ENCODE measurements around the gene CCDC91. TPM values are rescaled to one million over a fixed set of nuclear protein-coding genes. Genes with fewer than 3 reads are reported as not detected.

Gene CCDC91
- total and polyA plus RNA-seq, 2 of the 4 experiments (the other 2 are of a cell fraction): 8.6 to 14.7 TPM

DNA sequence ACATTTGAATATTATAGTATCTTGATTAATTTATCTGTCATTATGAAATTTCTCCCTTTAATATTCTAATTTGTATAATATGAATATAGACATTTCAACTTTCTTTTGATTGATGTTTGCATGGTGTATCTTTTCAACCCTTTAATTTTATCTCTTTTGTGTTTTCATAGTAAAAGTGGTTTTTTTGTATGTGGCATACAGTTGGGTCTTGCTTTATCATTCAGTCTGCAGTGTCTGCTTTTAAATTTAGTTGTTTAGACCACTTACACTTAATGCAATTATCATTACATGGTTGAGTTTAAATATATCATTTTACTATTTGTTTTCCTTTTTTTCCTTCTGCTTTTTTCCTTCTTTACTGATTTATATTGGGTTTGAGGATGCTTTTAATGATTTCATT is 29.6 kb downstream of the CCDC91 start:
- Histone ChIP-seq H4K8ac (ENCODE audit: low read depth in 2 of 2, low read length in 2 of 2) (no peak overlapping the region), H3K9me3 (ENCODE audit: control insufficient read depth, insufficient read depth, low read length) (0 out of 2 replicates have a peak, but pooled peaks cover 1% of the 10 kb centered on the region), H2BK15ac (ENCODE audit: low read depth, low read length) (no peak overlapping the region), H3K56ac (ENCODE audit: extremely low read depth, insufficient read depth, low read length) (no peak overlapping the region), H3K27me3 (ENCODE audit: control insufficient read depth, insufficient read depth, low read length) (no peaks in the 10 kb centered on the region), H3K27ac (ENCODE audit: insufficient read depth, low read length) (no peak overlapping the region), H2AK9ac (replicated peaks; ENCODE audit: low read depth, low read length, poor library complexity) (no peak overlapping the region), H3K4me1 (ENCODE audit: control insufficient read depth, insufficient read depth, low read length) (no peaks in the 10 kb centered on the region), H2BK5ac (ENCODE audit: low read depth, low read length, poor library complexity, severe bottlenecking) (no peak overlapping the region), H3K4me2 (ENCODE audit: low read depth, low read length) (no peak overlapping the region), H3K14ac (replicated peaks; ENCODE audit: low read depth, low read length) (no peak overlapping the region), H3K4me3 (ENCODE audit: insufficient read depth, low read depth, low read length) (no peak overlapping the region), H2BK120ac (ENCODE audit: low read depth, low read length) (no peak overlapping the region), H3K23ac (ENCODE audit: low read depth, low read length) (no peak overlapping the region), H3K4ac (ENCODE audit: low read depth, low read length) (no peak overlapping the region), H3K18ac (ENCODE audit: low read depth, low read length) (no peak overlapping the region), H3K9me1 (ENCODE audit: insufficient read depth, low read length) (no peaks in the 10 kb centered on the region), H3K36me3 (ENCODE audit: control insufficient read depth, insufficient read depth, low read length) (no peaks in the 10 kb centered on the region), H4K91ac (ENCODE audit: insufficient read depth, low read depth, low read length) (no peak overlapping the region), H3K79me1 (ENCODE audit: low read depth in 1 of 2, low read length in 2 of 2) (peaks cover 3 to 10% of the 10 kb centered on the region in 2 experiments; a peak in 2 of 4 replicates), H2AK5ac (ENCODE audit: low read depth, low read length) (no peak overlapping the region), H2BK20ac (ENCODE audit: low read depth, low read length) (no peak overlapping the region), H4K5ac (ENCODE audit: low read depth, low read length) (no peak overlapping the region), H4K20me1 (ENCODE audit: insufficient read depth, low read length) (no peaks in the 10 kb centered on the region), H3K9ac (ENCODE audit: low read depth, low read length) (no peak overlapping the region), H2AFZ (replicated peaks; ENCODE audit: low read length, poor library complexity) (no peak overlapping the region)
- intact Hi-C loops (cut with micrococcal nuclease) (no loop called here), in situ Hi-C loops (cut with MboI; ENCODE audit: low sequenced_read_pairs) (no loop called here), dilution Hi-C loops (cut with HindIII; ENCODE audit: low sequenced_read_pairs, unreplicated experiment) (no loop called here)
- DNase-seq: no peak
- no TSS peak for BruUV-seq (replicated peaks)
- no peak for ATAC-seq (ENCODE audit: low read depth)
- ChIA-PET CTCF (no interaction called here), POLR2A (ENCODE audit: unreplicated experiment) (no interaction called here)
- no peak for TF ChIP-seq POLR2A (IDR thresholded peaks at IDR 0.05; ENCODE audit: low read depth, low read length)
- TF ChIP-seq, protein P1, sequence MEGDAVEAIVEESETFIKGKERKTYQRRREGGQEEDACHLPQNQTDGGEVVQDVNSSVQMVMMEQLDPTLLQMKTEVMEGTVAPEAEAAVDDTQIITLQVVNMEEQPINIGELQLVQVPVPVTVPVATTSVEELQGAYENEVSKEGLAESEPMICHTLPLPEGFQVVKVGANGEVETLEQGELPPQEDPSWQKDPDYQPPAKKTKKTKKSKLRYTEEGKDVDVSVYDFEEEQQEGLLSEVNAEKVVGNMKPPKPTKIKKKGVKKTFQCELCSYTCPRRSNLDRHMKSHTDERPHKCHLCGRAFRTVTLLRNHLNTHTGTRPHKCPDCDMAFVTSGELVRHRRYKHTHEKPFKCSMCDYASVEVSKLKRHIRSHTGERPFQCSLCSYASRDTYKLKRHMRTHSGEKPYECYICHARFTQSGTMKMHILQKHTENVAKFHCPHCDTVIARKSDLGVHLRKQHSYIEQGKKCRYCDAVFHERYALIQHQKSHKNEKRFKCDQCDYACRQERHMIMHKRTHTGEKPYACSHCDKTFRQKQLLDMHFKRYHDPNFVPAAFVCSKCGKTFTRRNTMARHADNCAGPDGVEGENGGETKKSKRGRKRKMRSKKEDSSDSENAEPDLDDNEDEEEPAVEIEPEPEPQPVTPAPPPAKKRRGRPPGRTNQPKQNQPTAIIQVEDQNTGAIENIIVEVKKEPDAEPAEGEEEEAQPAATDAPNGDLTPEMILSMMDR (conservative IDR thresholded peaks at IDR 0.05; ENCODE audit: low read depth, low read length): no peak
- no peak for TF ChIP-seq CEBPB (IDR thresholded peaks at IDR 0.05; ENCODE audit: low read depth, low read length)
- no peak for TF ChIP-seq RCOR1 (IDR thresholded peaks at IDR 0.05; ENCODE audit: insufficient replicate concordance, low read length)
- TF ChIP-seq MXI1 (IDR thresholded peaks at IDR 0.05; ENCODE audit: borderline replicate concordance, low read depth, low read length): no peak
- no peak for TF ChIP-seq RFX5 (IDR thresholded peaks at IDR 0.05; ENCODE audit: low read depth, low read length)
- TF ChIP-seq SMC3 (IDR thresholded peaks at IDR 0.05; ENCODE audit: low read depth, low read length): no peak
- no peak for TF ChIP-seq NFE2L2 (IDR thresholded peaks at IDR 0.05; ENCODE audit: low read depth, low read length)
- TF ChIP-seq, protein P2, sequence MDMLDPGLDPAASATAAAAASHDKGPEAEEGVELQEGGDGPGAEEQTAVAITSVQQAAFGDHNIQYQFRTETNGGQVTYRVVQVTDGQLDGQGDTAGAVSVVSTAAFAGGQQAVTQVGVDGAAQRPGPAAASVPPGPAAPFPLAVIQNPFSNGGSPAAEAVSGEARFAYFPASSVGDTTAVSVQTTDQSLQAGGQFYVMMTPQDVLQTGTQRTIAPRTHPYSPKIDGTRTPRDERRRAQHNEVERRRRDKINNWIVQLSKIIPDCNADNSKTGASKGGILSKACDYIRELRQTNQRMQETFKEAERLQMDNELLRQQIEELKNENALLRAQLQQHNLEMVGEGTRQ (IDR thresholded peaks at IDR 0.05; ENCODE audit: low read depth, low read length): no peak
- TF ChIP-seq, protein P3, sequence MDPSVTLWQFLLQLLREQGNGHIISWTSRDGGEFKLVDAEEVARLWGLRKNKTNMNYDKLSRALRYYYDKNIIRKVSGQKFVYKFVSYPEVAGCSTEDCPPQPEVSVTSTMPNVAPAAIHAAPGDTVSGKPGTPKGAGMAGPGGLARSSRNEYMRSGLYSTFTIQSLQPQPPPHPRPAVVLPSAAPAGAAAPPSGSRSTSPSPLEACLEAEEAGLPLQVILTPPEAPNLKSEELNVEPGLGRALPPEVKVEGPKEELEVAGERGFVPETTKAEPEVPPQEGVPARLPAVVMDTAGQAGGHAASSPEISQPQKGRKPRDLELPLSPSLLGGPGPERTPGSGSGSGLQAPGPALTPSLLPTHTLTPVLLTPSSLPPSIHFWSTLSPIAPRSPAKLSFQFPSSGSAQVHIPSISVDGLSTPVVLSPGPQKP (IDR thresholded peaks at IDR 0.05; ENCODE audit: borderline replicate concordance, low read depth, low read length): no peak
- no peak for TF ChIP-seq MAZ (IDR thresholded peaks at IDR 0.05; ENCODE audit: borderline replicate concordance, low read depth, low read length)
- no peak for TF ChIP-seq RAD21 (IDR thresholded peaks at IDR 0.05; ENCODE audit: low read length)
- no peak for TF ChIP-seq FOS (IDR thresholded peaks at IDR 0.05; ENCODE audit: low read depth, low read length)

All from IMR-90 (cell line).